HCT116 (cell line): ENCODE measurements around the gene SCYGR7. TPM values are rescaled to one million over a fixed set of nuclear protein-coding genes. Genes with fewer than 3 reads are reported as not detected.

ENCODE experiments used
- ATAC-seq: fragments of 200-7000 bp; cut with Tn5 transposase; 2 replicates; pipeline ENCODE4 v1.9.1; 2020; ENCODE audit warnings: mild to moderate bottlenecking, moderate library complexity
- BruUV-seq: library from RNA; stranded (reverse); fragments of 400-500 nt; replicated peaks from 2 replicates; lab custom pipeline; 2021; lab: Mats Ljungman, UMichigan
- CTCF ChIA-PET: fragments of 300-600 bp; sonication (Branson Sonifier 250); formaldehyde crosslinking; loops from one replicate; lab custom pipeline; 2021; ENCODE audit warnings: antibody characterized with exemption; lab: Charles Lee
- POLR2A ChIA-PET: fragments of 300-600, 350-600 bp; sonication (Branson Sonifier 250); formaldehyde crosslinking; loops from one replicate; lab custom pipeline; 2021; ENCODE audit warnings: antibody characterized with exemption; lab: Charles Lee
- RAD21 ChIA-PET, 2 experiments: fragments of 300-600 bp; sonication (Branson Sonifier 250); formaldehyde crosslinking; loops; one replicate each; lab custom pipeline; 2023; ENCODE audit warnings: low total read pairs in 2 of 2; ENCODE audit not compliant: uncharacterized antibody in 2 of 2, unreplicated experiment in 2 of 2, low non-redundant PET in 1 of 2; lab: Charles Lee
- DNase-seq: peaks from one replicate; pipeline ENCODE4 v3.0.0-alpha.2; 2010; ENCODE audit warnings: low read depth, low spot score
- H2AFZ ChIP-seq: fragments of 200-600 bp; shearing (Covaris generic), sonication (generic); 2 replicates; pipeline ENCODE4 v1.6.1; 2017; ENCODE audit warnings: low read depth, mixed run types, mixed read lengths, antibody characterized with exemption, low read length; ENCODE audit not compliant: poor library complexity, severe bottlenecking
- H3K27ac ChIP-seq: 2 replicates; pipeline ENCODE4 v1.5.1; 2012; ENCODE audit warnings: low read depth, low read length
- H3K27me3 ChIP-seq: fragments of 200-600 bp; sonication (generic); 2 replicates; pipeline ENCODE4 v1.6.1; 2016; ENCODE audit warnings: mixed run types, low read length, mixed read lengths; ENCODE audit not compliant: insufficient read depth
- H3K36me3 ChIP-seq, 2 experiments: fragments of 200-500 bp in 1 of 2; fragments of 200-600 bp in 1 of 2; sonication (Bioruptor generic) in 1 of 2; sonication (generic) in 1 of 2; 2 replicates each; pipeline versions ENCODE4 v1.5.1 to v1.6.1; 2014 to 2016; ENCODE audit warnings: low read length in 2 of 2, inconsistent platforms in 1 of 2, mixed read lengths in 1 of 2, mixed run types in 1 of 2; ENCODE audit not compliant: insufficient read depth in 2 of 2, control insufficient read depth in 1 of 2
- H3K4me1 ChIP-seq, 2 experiments: fragments of 200-600 bp in 1 of 2; sonication (generic) in 1 of 2; 2 replicates each; pipeline versions ENCODE4 v1.5.1 to v1.6.1; 2012 to 2017; ENCODE audit warnings: low read length in 2 of 2, inconsistent platforms in 1 of 2, mild to moderate bottlenecking in 1 of 2, mixed read lengths in 1 of 2, mixed run types in 1 of 2, moderate library complexity in 1 of 2; ENCODE audit not compliant: insufficient read depth in 2 of 2, control insufficient read depth in 1 of 2
- H3K4me2 ChIP-seq: fragments of 200-600 bp; sonication (generic); 2 replicates; pipeline ENCODE4 v1.6.1; 2017; ENCODE audit warnings: mixed run types, low read length, mixed read lengths
- H3K4me3 ChIP-seq, 2 experiments: fragments of 200-600 bp in 1 of 2; sonication (generic) in 1 of 2; replicated peaks in 1 of 2; 2 replicates each; pipeline ENCODE4 v1.5.1; 2011 to 2016; ENCODE audit warnings: low read length in 2 of 2, control low read depth in 1 of 2, low read depth in 1 of 2, mild to moderate bottlenecking in 1 of 2, mixed read lengths in 1 of 2, mixed run types in 1 of 2
- H3K79me2 ChIP-seq: fragments of 200-600 bp; sonication (generic); 2 replicates; pipeline ENCODE4 v1.6.1; 2017; ENCODE audit warnings: mild to moderate bottlenecking, mixed run types, low read length, moderate library complexity, mixed read lengths; ENCODE audit not compliant: insufficient read depth
- H3K9ac ChIP-seq: fragments of 200-600 bp; sonication (generic); 2 replicates; pipeline ENCODE4 v1.6.1; 2016; ENCODE audit warnings: low read length, mixed read lengths
- H3K9me2 ChIP-seq: fragments of 200-600 bp; sonication (generic), shearing (Covaris generic); 2 replicates; pipeline ENCODE4 v1.6.1; 2017; ENCODE audit warnings: mixed run types, mild to moderate bottlenecking, moderate library complexity; ENCODE audit not compliant: insufficient read depth
- H3K9me3 ChIP-seq, 2 experiments: fragments of 200-500 bp in 1 of 2; fragments of 200-600 bp in 1 of 2; sonication (Bioruptor generic) in 1 of 2; sonication (generic) in 1 of 2; 2 replicates each; pipeline ENCODE4 v1.6.1; 2014 to 2017; ENCODE audit warnings: low read length in 2 of 2, mixed read lengths in 2 of 2, inconsistent platforms in 1 of 2, low read depth in 1 of 2, mild to moderate bottlenecking in 1 of 2, mixed run types in 1 of 2, moderate library complexity in 1 of 2; ENCODE audit not compliant: control insufficient read depth in 1 of 2, insufficient read depth in 1 of 2
- H4K20me1 ChIP-seq: fragments of 200-600 bp; sonication (generic), shearing (Covaris generic); 2 replicates; pipeline ENCODE4 v1.6.1; 2017; ENCODE audit warnings: mixed run types, mild to moderate bottlenecking, moderate library complexity; ENCODE audit not compliant: insufficient read depth
- CBX3 ChIP-seq: IDR thresholded peaks from 2 replicates; pipeline ENCODE4 v1.6.1; 2012; ENCODE audit warnings: low read depth
- CEBPB ChIP-seq: IDR thresholded peaks from 2 replicates; pipeline ENCODE4 v1.6.1; 2012; ENCODE audit warnings: low read depth
- EGR1 ChIP-seq: IDR thresholded peaks from 2 replicates; pipeline ENCODE4 v1.6.1; 2012; ENCODE audit warnings: low read depth
- ELF1 ChIP-seq: IDR thresholded peaks from 2 replicates; pipeline ENCODE4 v1.6.1; 2012; ENCODE audit warnings: low read depth, borderline replicate concordance
- EZH2 ChIP-seq: fragments of 200-600 bp; sonication (generic); IDR thresholded peaks from 2 replicates; pipeline ENCODE4 v1.6.1; 2017; ENCODE audit warnings: antibody characterized with exemption, mixed run types
- EZH2phosphoT487 ChIP-seq: fragments of 200-600 bp; IDR thresholded peaks from 2 replicates; pipeline ENCODE4 v1.6.1; 2018; ENCODE audit warnings: antibody characterized with exemption, borderline replicate concordance
- FOSL1 ChIP-seq: IDR thresholded peaks from 2 replicates; pipeline ENCODE4 v1.6.1; 2012; ENCODE audit warnings: low read depth
- JUND ChIP-seq: IDR thresholded peaks from 2 replicates; pipeline ENCODE4 v1.6.1; 2012
- POLR2A ChIP-seq: IDR thresholded peaks from 2 replicates; pipeline ENCODE4 v1.7.0; 2011; ENCODE audit warnings: borderline replicate concordance; ENCODE audit not compliant: insufficient read depth, insufficient read length; ENCODE audit errors: extremely low read depth
- POLR2AphosphoS5 ChIP-seq: IDR thresholded peaks from 2 replicates; pipeline ENCODE4 v1.6.1; 2011; ENCODE audit warnings: mild to moderate bottlenecking, low read depth, low read length, moderate library complexity
- RAD21 ChIP-seq: IDR thresholded peaks from 2 replicates; pipeline ENCODE4 v1.6.1; 2012; ENCODE audit warnings: low read depth, mild to moderate bottlenecking
- SP1 ChIP-seq: IDR thresholded peaks from 2 replicates; pipeline ENCODE4 v1.6.1; 2012; ENCODE audit warnings: low read depth
- SRF ChIP-seq: IDR thresholded peaks from 2 replicates; pipeline ENCODE4 v1.6.1; 2012; ENCODE audit warnings: low read depth
- YY1 ChIP-seq: IDR thresholded peaks from 2 replicates; pipeline ENCODE4 v1.6.1; 2011; ENCODE audit warnings: low read length, low read depth, moderate library complexity, mild to moderate bottlenecking; ENCODE audit not compliant: insufficient replicate concordance; ENCODE audit errors: extremely low read depth
- ZFX ChIP-seq: fragments of 450-650 bp; IDR thresholded peaks from 2 replicates; pipeline ENCODE4 v1.6.1; 2017
- ZNF274 ChIP-seq: fragments of 200-500 bp; sonication (Bioruptor generic); IDR thresholded peaks from 2 replicates; pipeline ENCODE4 v1.6.1; 2014; ENCODE audit warnings: mild to moderate bottlenecking, low read depth, low read length, inconsistent platforms
- intact Hi-C: fragments of 100-400 bp; cut with micrococcal nuclease; formaldehyde crosslinking; loops from 2 replicates; pipeline ENCODE4 v1.10.0; 2022
- total RNA-seq: library from RNA; stranded (reverse); gene quantifications from one replicate; pipeline ENCODE4 v1.2.1, GENCODE V29; 2021; ENCODE audit not compliant: unreplicated experiment
- TF ChIP-seq, protein P1 (sequence below): IDR thresholded peaks from 2 replicates; pipeline ENCODE4 v1.6.1; 2011; ENCODE audit warnings: mild to moderate bottlenecking, low read length, moderate library complexity; ENCODE audit not compliant: insufficient replicate concordance; ENCODE audit errors: extremely low read depth
- TF ChIP-seq, protein P2 (sequence below), 3 experiments: fragments of 200-600 bp in 1 of 3; sonication (generic) in 1 of 3; IDR thresholded peaks in 2 of 3; conservative IDR thresholded peaks in 1 of 3; 2 replicates each; pipeline ENCODE4 v1.5.1; 2012 to 2017; ENCODE audit warnings: low read depth in 2 of 3, low read length in 2 of 3, antibody characterized with exemption in 1 of 3, borderline replicate concordance in 1 of 3, control low read depth in 1 of 3, mild to moderate bottlenecking in 1 of 3, mixed read lengths in 1 of 3, mixed run types in 1 of 3, moderate library complexity in 1 of 3; ENCODE audit not compliant: insufficient read depth in 1 of 3
- TF ChIP-seq, protein P3 (sequence below): IDR thresholded peaks from 2 replicates; pipeline ENCODE4 v1.6.1; 2012; ENCODE audit warnings: low read depth
- TF ChIP-seq, protein P4 (sequence below): IDR thresholded peaks from 2 replicates; pipeline ENCODE4 v1.6.1; 2012

Gene SCYGR7
- total RNA-seq, 1 experiment from 2014 or later, result not detected

DNA sequence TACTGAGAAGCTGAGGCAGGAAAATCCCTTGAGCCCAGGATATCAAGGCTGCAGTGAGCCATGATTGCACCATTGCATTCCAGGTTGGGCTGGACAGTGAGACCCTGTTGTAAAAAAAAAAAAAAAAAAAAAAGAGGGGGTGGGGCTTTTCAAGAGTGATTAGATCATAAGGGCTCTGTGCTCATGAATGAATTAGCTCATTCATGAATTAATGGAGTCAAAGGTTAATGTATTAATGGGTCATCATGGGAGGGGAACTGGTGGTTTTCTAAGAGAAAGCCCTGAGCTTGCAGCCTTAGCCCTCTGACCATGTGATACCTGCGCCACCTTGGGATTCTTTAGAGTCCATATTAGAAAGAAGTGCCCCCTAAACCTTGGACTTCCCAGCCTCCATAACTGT is 14.8 kb upstream of the SCYGR7 start (continued):
- TF ChIP-seq, protein P1, sequence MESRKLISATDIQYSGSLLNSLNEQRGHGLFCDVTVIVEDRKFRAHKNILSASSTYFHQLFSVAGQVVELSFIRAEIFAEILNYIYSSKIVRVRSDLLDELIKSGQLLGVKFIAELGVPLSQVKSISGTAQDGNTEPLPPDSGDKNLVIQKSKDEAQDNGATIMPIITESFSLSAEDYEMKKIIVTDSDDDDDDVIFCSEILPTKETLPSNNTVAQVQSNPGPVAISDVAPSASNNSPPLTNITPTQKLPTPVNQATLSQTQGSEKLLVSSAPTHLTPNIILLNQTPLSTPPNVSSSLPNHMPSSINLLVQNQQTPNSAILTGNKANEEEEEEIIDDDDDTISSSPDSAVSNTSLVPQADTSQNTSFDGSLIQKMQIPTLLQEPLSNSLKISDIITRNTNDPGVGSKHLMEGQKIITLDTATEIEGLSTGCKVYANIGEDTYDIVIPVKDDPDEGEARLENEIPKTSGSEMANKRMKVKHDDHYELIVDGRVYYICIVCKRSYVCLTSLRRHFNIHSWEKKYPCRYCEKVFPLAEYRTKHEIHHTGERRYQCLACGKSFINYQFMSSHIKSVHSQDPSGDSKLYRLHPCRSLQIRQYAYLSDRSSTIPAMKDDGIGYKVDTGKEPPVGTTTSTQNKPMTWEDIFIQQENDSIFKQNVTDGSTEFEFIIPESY, result no peak
- TF ChIP-seq SP1, result no peak
- no peak for TF ChIP-seq FOSL1
- no peak for TF ChIP-seq POLR2AphosphoS5
- TF ChIP-seq, all 23 proteins: peak for 0

DNA sequence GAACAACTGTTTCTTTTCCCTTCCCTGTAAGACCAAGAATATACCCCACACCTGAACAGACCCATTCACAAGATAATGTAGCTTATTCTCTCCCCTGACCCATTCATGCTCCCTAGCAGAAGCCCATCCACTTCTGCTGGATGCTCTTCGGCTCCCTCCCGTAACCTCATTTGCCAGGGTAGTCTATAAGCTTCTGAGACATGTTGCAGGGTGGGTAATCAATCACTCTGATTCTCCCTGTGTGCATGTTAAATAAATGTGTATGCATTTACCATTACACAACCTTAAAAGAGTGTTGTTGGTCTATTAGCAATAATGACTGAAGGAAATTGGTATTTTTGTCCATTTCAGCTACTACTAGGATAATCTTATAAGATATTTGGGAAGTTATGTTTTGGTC is 11.6 kb upstream of the SCYGR7 start:
- DNase-seq (no peak), ATAC-seq (no peak)
- no peak overlapping the region for H3K9ac ChIP-seq
- H3K9me3 ChIP-seq, result no peaks in the 10 kb centered on the region
- no peak overlapping the region for H3K4me2 ChIP-seq
- ChIA-PET POLR2A (no interaction called here), RAD21 (no interaction called here), CTCF (interaction anchor here (0.7 to 1.9 kb wide), 3 partner anchors 58 to 240 kb away, joined by 3 to 4 read pairs (median 4); no protein-coding TSS in a partner anchor)
- intact Hi-C loops, result no loop called here
- no peaks in the 10 kb centered on the region for H3K36me3 ChIP-seq
- no TSS peak for BruUV-seq
- H3K79me2 ChIP-seq, result no peaks in the 10 kb centered on the region
- H3K27ac ChIP-seq, result no peak overlapping the region
- H3K4me3 ChIP-seq, result no peak overlapping the region
- no peak overlapping the region for H2AFZ ChIP-seq
- H4K20me1 ChIP-seq, result no peaks in the 10 kb centered on the region
- H3K4me1 ChIP-seq, result no peaks in the 10 kb centered on the region
- no peaks in the 10 kb centered on the region for H3K27me3 ChIP-seq
- no peaks in the 10 kb centered on the region for H3K9me2 ChIP-seq
- no peak for TF ChIP-seq SRF
- TF ChIP-seq, protein P2, sequence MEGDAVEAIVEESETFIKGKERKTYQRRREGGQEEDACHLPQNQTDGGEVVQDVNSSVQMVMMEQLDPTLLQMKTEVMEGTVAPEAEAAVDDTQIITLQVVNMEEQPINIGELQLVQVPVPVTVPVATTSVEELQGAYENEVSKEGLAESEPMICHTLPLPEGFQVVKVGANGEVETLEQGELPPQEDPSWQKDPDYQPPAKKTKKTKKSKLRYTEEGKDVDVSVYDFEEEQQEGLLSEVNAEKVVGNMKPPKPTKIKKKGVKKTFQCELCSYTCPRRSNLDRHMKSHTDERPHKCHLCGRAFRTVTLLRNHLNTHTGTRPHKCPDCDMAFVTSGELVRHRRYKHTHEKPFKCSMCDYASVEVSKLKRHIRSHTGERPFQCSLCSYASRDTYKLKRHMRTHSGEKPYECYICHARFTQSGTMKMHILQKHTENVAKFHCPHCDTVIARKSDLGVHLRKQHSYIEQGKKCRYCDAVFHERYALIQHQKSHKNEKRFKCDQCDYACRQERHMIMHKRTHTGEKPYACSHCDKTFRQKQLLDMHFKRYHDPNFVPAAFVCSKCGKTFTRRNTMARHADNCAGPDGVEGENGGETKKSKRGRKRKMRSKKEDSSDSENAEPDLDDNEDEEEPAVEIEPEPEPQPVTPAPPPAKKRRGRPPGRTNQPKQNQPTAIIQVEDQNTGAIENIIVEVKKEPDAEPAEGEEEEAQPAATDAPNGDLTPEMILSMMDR (IDR thresholded peaks at IDR 0.05 in 2 of 3, conservative IDR thresholded peaks at IDR 0.05 in 1 of 3; ENCODE audit: borderline replicate concordance in 1 of 3, insufficient read depth in 1 of 3, low read depth in 2 of 3, low read length in 2 of 3), result no peak
- no peak for TF ChIP-seq JUND
- no peak for TF ChIP-seq RAD21
- TF ChIP-seq ELF1, result no peak
- no peak for TF ChIP-seq SP1
- TF ChIP-seq FOSL1, result no peak
- no peak for TF ChIP-seq ZNF274
- no peak for TF ChIP-seq POLR2A
- no peak for TF ChIP-seq EGR1
- TF ChIP-seq ZFX, result no peak
- TF ChIP-seq, protein P3, sequence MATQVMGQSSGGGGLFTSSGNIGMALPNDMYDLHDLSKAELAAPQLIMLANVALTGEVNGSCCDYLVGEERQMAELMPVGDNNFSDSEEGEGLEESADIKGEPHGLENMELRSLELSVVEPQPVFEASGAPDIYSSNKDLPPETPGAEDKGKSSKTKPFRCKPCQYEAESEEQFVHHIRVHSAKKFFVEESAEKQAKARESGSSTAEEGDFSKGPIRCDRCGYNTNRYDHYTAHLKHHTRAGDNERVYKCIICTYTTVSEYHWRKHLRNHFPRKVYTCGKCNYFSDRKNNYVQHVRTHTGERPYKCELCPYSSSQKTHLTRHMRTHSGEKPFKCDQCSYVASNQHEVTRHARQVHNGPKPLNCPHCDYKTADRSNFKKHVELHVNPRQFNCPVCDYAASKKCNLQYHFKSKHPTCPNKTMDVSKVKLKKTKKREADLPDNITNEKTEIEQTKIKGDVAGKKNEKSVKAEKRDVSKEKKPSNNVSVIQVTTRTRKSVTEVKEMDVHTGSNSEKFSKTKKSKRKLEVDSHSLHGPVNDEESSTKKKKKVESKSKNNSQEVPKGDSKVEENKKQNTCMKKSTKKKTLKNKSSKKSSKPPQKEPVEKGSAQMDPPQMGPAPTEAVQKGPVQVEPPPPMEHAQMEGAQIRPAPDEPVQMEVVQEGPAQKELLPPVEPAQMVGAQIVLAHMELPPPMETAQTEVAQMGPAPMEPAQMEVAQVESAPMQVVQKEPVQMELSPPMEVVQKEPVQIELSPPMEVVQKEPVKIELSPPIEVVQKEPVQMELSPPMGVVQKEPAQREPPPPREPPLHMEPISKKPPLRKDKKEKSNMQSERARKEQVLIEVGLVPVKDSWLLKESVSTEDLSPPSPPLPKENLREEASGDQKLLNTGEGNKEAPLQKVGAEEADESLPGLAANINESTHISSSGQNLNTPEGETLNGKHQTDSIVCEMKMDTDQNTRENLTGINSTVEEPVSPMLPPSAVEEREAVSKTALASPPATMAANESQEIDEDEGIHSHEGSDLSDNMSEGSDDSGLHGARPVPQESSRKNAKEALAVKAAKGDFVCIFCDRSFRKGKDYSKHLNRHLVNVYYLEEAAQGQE, result no peak
- no peak for TF ChIP-seq EZH2phosphoT487
- no peak for TF ChIP-seq CBX3
- no peak for TF ChIP-seq CEBPB
- TF ChIP-seq POLR2AphosphoS5, result no peak
- TF ChIP-seq, protein P4, sequence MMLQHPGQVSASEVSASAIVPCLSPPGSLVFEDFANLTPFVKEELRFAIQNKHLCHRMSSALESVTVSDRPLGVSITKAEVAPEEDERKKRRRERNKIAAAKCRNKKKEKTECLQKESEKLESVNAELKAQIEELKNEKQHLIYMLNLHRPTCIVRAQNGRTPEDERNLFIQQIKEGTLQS, result no peak
- no peak for TF ChIP-seq EZH2
- TF ChIP-seq YY1, result no peak
